GM18517 (cell line): ENCODE measurements around the gene SULT1A2.
A peak's percentile ranks its signal among the peaks of the same experiment; 100 is the strongest.
"Not testable (repeated sequence)": the region's sequence is repeated elsewhere in the genome, so short reads cannot be mapped to it uniquely, and the experiment has no call there.

Experiments used
- ATAC-seq: cut with Tn5 transposase; IDR thresholded peaks from one replicate; pipeline ENCODE4 v1.9.1; 2021; ENCODE audit warnings: mild to moderate bottlenecking, moderate library complexity; ENCODE audit not compliant: unreplicated experiment

Gene SULT1A2

GRCh38 chr16:28562199-28562598 is 34.7 kb downstream of the SULT1A2 start:
- ATAC-seq = no peak

GRCh38 chr16:28561557-28562187 is 35.2 kb downstream of the SULT1A2 start:
- no peak for ATAC-seq

GRCh38 chr16:28558456-28558855 is 38.4 kb downstream of the SULT1A2 start:
- ATAC-seq = no peak

GRCh38 chr16:28556914-28557320 is 39.9 kb downstream of the SULT1A2 start:
- no peak for ATAC-seq

GRCh38 chr16:28555561-28555960 is 41.3 kb downstream of the SULT1A2 start:
- no peak for ATAC-seq

GRCh38 chr16:28554634-28555423 is 42.0 kb downstream of the SULT1A2 start:
- ATAC-seq = peak; percentile 9

- ATAC-seq = peak; percentile 58
Measured at GRCh38 chr16:28553776-28554633, 42.8 kb downstream of the SULT1A2 start, which contains the start of gene SGF29. Gene SGF29, plus strand, starts transcription at chr16:28553920. Its CDS starts 27,150 bp downstream, at chr16:28581070.

GRCh38 chr16:28549301-28549899 is 47.5 kb downstream of the SULT1A2 start:
- no peak for ATAC-seq

GRCh38 chr16:28548306-28548802 is 48.5 kb downstream of the SULT1A2 start:
- no peak for ATAC-seq

- ATAC-seq = no peak
Measured at GRCh38 chr16:28546626-28547025, 50.2 kb downstream of the SULT1A2 start.

- ATAC-seq = not testable (repeated sequence)
Measured at GRCh38 chr16:28545964-28546363, 50.9 kb downstream of the SULT1A2 start.

- no peak for ATAC-seq
Measured at GRCh38 chr16:28544998-28545397, 51.9 kb downstream of the SULT1A2 start.

GRCh38 chr16:28543072-28543471 is 53.8 kb downstream of the SULT1A2 start:
- ATAC-seq = no peak

GRCh38 chr16:28542646-28543045 is 54.2 kb downstream of the SULT1A2 start:
- ATAC-seq = no peak
